B cell (primary cell): ENCODE results near the gene GLG1. TPM values are rescaled to one million over a fixed set of nuclear protein-coding genes. Genes with fewer than 3 reads are reported as not detected.
"Not testable (repeated sequence)": the region's sequence is repeated elsewhere in the genome, so short reads cannot be mapped to it uniquely, and the experiment has no call there.

Experiments
- ATAC-seq: fragments of 200-7000 bp; cut with Tn5 transposase; one replicate; pipeline ENCODE4 v1.10.0; 2021; ENCODE audit warnings: low read depth, mild to moderate bottlenecking, moderate number of reproducible peaks, moderate library complexity
- CTCF ChIA-PET: fragments of 350-600 bp; sonication (Branson Sonifier 250); formaldehyde crosslinking; loops from one replicate; lab custom pipeline; 2021; ENCODE audit warnings: antibody characterized with exemption, inconsistent platforms; lab: Charles Lee
- POLR2A ChIA-PET: fragments of 350-600 bp; sonication (Branson Sonifier 250); formaldehyde crosslinking; loops from one replicate; lab custom pipeline; 2021; ENCODE audit warnings: antibody characterized with exemption; lab: Charles Lee
- DNase-seq: peaks from one replicate; pipeline ENCODE4 v3.0.0; 2013
- H2AFZ ChIP-seq: 2 replicates; pipeline ENCODE4 v1.6.1; 2012; ENCODE audit warnings: mild to moderate bottlenecking, low read depth, low read length; ENCODE audit not compliant: insufficient read depth, poor library complexity, severe bottlenecking
- H3K27ac ChIP-seq, 2 donors: 1 replicate in 1 of 2; 2 replicates in 1 of 2; pipeline ENCODE4 v1.5.1; 2012 to 2013; ENCODE audit warnings: low read length in 2 of 2, mild to moderate bottlenecking in 2 of 2, moderate library complexity in 1 of 2
- H3K27me3 ChIP-seq, 4 experiments: fragments of 200-600 bp in 1 of 4; sonication (generic) in 1 of 4; replicated peaks in 1 of 4; 1 replicate in 2 of 4; 2 replicates in 2 of 4; pipeline versions ENCODE4 v1.6.1 to v1.7.0; 2013 to 2016; ENCODE audit warnings: low read length in 3 of 4, mild to moderate bottlenecking in 2 of 4, mixed read lengths in 1 of 4, moderate library complexity in 1 of 4; ENCODE audit not compliant: insufficient read depth in 4 of 4, control insufficient read depth in 3 of 4; ENCODE audit errors: control extremely low read depth in 1 of 4
- H3K36me3 ChIP-seq, 2 experiments: replicated peaks in 1 of 2; 1 replicate in 1 of 2; 2 replicates in 1 of 2; pipeline versions ENCODE4 v1.6.1 to v1.7.1; 2013; ENCODE audit warnings: low read length in 1 of 2; ENCODE audit not compliant: insufficient read depth in 2 of 2, control insufficient read depth in 1 of 2; ENCODE audit errors: control extremely low read depth in 1 of 2, extremely low read depth in 1 of 2
- H3K4me1 ChIP-seq, 2 donors: fragments of 200-600 bp in 1 of 2; sonication (generic) in 1 of 2; 1 replicate in 1 of 2; 2 replicates in 1 of 2; pipeline versions ENCODE4 v1.5.1 to v1.6.1; 2013 to 2017; ENCODE audit warnings: low read length in 2 of 2; ENCODE audit not compliant: control insufficient read depth in 2 of 2, insufficient read depth in 2 of 2
- H3K4me2 ChIP-seq: replicated peaks from 2 replicates; pipeline ENCODE3; 2012; ENCODE audit warnings: mild to moderate bottlenecking, low read depth, low read length; ENCODE audit not compliant: poor library complexity, severe bottlenecking
- H3K4me3 ChIP-seq, 5 experiments: fragments of 200-600 bp in 1 of 5; sonication (generic) in 1 of 5; 1 replicate in 3 of 5; 2 replicates in 2 of 5; pipeline versions ENCODE4 v1.5.1 to v1.7.0; 2011 to 2016; ENCODE audit warnings: low read length in 4 of 5, mild to moderate bottlenecking in 4 of 5, low read depth in 2 of 5, control low read depth in 1 of 5, moderate library complexity in 1 of 5; ENCODE audit not compliant: insufficient read depth in 1 of 5; ENCODE audit errors: control extremely low read depth in 1 of 5, extremely low read depth in 1 of 5
- H3K79me2 ChIP-seq: fragments of 200-600 bp; sonication (generic); one replicate; pipeline ENCODE4 v1.6.0; 2016; ENCODE audit warnings: low read length; ENCODE audit not compliant: control insufficient read depth, insufficient read depth
- H3K9ac ChIP-seq: fragments of 200-600 bp; sonication (generic); 2 replicates; pipeline ENCODE4 v1.6.1; 2017; ENCODE audit warnings: mild to moderate bottlenecking, low read length, moderate library complexity
- H3K9me3 ChIP-seq, 3 donors: one replicate each; pipeline versions ENCODE4 v1.6.1 to v1.7.1; 2013; ENCODE audit warnings: low read length in 2 of 3; ENCODE audit not compliant: control insufficient read depth in 2 of 3, insufficient read depth in 1 of 3; ENCODE audit errors: control extremely low read depth in 1 of 3
- H4K20me1 ChIP-seq: 2 replicates; pipeline ENCODE4 v1.6.0; 2012; ENCODE audit warnings: mild to moderate bottlenecking, low read length; ENCODE audit not compliant: insufficient read depth, control insufficient read depth, poor library complexity, severe bottlenecking
- H3K27ac Mint-ChIP-seq: one replicate; pipeline ENCODE4 v1.8.0; 2021; ENCODE audit warnings: mixed read lengths
- H3K27me3 Mint-ChIP-seq: one replicate; pipeline ENCODE4 v1.8.0; 2021; ENCODE audit warnings: mixed read lengths
- H3K4me1 Mint-ChIP-seq: one replicate; pipeline ENCODE4 v1.8.0; 2021; ENCODE audit warnings: mixed read lengths
- H3K4me3 Mint-ChIP-seq: one replicate; pipeline ENCODE4 v1.8.0; 2021; ENCODE audit warnings: mixed read lengths
- H3K9me3 Mint-ChIP-seq: one replicate; pipeline ENCODE4 v1.8.0; 2022; ENCODE audit warnings: mixed read lengths; ENCODE audit not compliant: insufficient read depth
- EZH2 ChIP-seq: IDR thresholded peaks from 2 replicates; pipeline ENCODE4 v1.6.1; 2012; ENCODE audit warnings: borderline replicate concordance, low read depth, mild to moderate bottlenecking, moderate library complexity, low read length; ENCODE audit not compliant: insufficient read depth, poor library complexity, severe bottlenecking
- WGBS: methylation state at CpG from one replicate; pipeline ENCODE4 v1.1.5; 2013; ENCODE audit warnings: missing lambda C conversion rate; ENCODE audit not compliant: insufficient coverage; 5-methylcytosine and 5-hydroxymethylcytosine counted together
- intact Hi-C: fragments of 100-400 bp; cut with micrococcal nuclease; formaldehyde crosslinking; loops from one replicate; pipeline ENCODE4 v1.10.0; 2022
- polyA plus RNA-seq: library from polyadenylated mRNA; depleted of rRNA; stranded (reverse); fragments of >200 nt; gene quantifications from 2 replicates; pipeline ENCODE4 v1.2.3, GENCODE V29; 2012
- total RNA-seq, 2 donors: library from RNA; stranded (reverse); fragments of 120-200 nt in 1 of 2; gene quantifications; 1 replicate in 1 of 2; 2 replicates in 1 of 2; pipeline versions ENCODE4 v1.2.3 to v1.2.4, GENCODE V29; 2013 to 2022
- TF ChIP-seq, protein P1 (sequence below): fragments of 200-600 bp; IDR thresholded peaks from one replicate; pipeline ENCODE4 v1.8.0; 2022; ENCODE audit warnings: antibody characterized with exemption, mild to moderate bottlenecking

The GLG1 gene
- total and polyA plus RNA-seq, 2 donors (not counting 1 experiment from before 2014, with no cell fraction given) = 28.3 to 114 TPM

DNA sequence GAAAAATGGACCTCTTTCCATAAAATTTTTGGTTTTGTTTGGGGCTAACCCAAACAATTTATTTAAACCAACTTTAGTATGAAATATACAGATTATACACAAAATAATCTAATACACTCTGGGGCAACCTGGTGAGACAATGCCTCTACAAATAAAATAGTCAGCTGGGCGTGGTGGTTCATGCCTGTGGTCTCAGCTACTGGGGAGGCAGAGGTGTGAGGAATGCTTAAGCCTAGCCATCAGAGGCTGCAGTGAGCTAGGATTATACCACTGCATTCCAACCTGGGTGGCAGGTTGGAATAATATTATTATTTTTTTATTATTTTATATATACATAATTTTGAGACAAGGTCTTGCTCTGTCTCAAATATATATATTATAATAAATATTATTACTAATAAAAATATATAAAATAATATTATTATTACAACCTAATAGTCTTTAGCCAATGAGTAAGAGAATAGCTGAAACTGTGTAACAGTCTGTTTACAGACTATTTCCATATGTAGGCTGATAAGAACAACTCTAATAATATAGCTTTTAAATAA lies 50.5 kb downstream of the GLG1 start:
- peaks cover 45% of the 10 kb centered on the region for H3K79me2 ChIP-seq

DNA sequence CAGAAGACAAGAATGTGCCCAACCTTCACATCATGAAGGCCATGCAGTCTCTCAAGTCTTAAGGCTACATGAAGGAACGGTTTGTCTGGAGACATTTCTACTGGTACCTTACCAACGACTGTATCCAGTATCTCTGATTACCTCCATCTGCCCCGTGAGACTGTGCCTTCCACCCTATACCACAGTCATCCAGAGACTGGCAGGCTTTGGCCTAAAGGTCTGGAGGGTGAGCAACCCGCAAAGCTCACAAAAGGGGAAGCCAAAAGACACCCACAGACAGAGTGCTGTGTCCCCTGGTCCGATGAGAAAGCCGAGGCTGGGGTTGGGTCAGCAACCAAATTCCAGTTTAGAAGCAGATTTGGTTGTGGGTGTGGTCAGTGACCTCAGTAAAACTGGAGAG lies 54.6 kb downstream of the GLG1 start:
- H3K9me3 ChIP-seq, POLR2A ChIA-PET, DNase-seq, H3K4me3 ChIP-seq, ATAC-seq, H3K27ac ChIP-seq, H2AFZ ChIP-seq, H3K27me3 Mint-ChIP-seq, CTCF ChIA-PET, H3K27me3 ChIP-seq, H3K4me1 ChIP-seq, H3K9ac ChIP-seq, H3K4me2 ChIP-seq, H3K36me3 ChIP-seq, H3K27ac Mint-ChIP-seq, intact Hi-C loops, H3K9me3 Mint-ChIP-seq, H3K4me3 Mint-ChIP-seq: not testable (repeated sequence)
- H3K79me2 ChIP-seq = peaks cover 14% of the 10 kb centered on the region
- H4K20me1 ChIP-seq = peaks cover 14% of the 10 kb centered on the region
- WGBS = 100% methylated on average over 2 of the region's 6 CpGs
- peaks cover 12% of the 10 kb centered on the region for H3K4me1 Mint-ChIP-seq

More for the DNA sequence above, 50.5 kb downstream of the GLG1 start:
- H3K27me3 Mint-ChIP-seq = no peaks in the 10 kb centered on the region
- ChIA-PET POLR2A (no interaction called here), CTCF (interaction anchor here (0.6 kb wide), 1 partner anchor 54 kb away, joined by 3 read pairs; no protein-coding TSS in a partner anchor)
- H3K27ac ChIP-seq = no peak overlapping the region
- intact Hi-C loops = no loop called here
- no peak overlapping the region for H2AFZ ChIP-seq
- H3K27ac Mint-ChIP-seq = no peak overlapping the region
- H4K20me1 ChIP-seq = peaks cover 36% of the 10 kb centered on the region
- no peaks in the 10 kb centered on the region for H3K9me3 ChIP-seq
- no peak overlapping the region for H3K4me3 Mint-ChIP-seq
- WGBS = no CpG with 5 or more reads among the region's 1 CpG
- H3K4me3 ChIP-seq = no peak overlapping the region
- no peaks in the 10 kb centered on the region for H3K27me3 ChIP-seq
- ATAC-seq (no peak), DNase-seq (no peak)
- H3K4me2 ChIP-seq = no peak overlapping the region
- no peak overlapping the region for H3K9ac ChIP-seq
- H3K4me1 ChIP-seq = no peaks in the 10 kb centered on the region
- H3K9me3 Mint-ChIP-seq = no peaks in the 10 kb centered on the region
- peaks cover 0 to 2% of the 10 kb centered on the region in 2 experiments for H3K36me3 ChIP-seq
- TF ChIP-seq, protein P1, sequence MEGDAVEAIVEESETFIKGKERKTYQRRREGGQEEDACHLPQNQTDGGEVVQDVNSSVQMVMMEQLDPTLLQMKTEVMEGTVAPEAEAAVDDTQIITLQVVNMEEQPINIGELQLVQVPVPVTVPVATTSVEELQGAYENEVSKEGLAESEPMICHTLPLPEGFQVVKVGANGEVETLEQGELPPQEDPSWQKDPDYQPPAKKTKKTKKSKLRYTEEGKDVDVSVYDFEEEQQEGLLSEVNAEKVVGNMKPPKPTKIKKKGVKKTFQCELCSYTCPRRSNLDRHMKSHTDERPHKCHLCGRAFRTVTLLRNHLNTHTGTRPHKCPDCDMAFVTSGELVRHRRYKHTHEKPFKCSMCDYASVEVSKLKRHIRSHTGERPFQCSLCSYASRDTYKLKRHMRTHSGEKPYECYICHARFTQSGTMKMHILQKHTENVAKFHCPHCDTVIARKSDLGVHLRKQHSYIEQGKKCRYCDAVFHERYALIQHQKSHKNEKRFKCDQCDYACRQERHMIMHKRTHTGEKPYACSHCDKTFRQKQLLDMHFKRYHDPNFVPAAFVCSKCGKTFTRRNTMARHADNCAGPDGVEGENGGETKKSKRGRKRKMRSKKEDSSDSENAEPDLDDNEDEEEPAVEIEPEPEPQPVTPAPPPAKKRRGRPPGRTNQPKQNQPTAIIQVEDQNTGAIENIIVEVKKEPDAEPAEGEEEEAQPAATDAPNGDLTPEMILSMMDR = no peak
- no peak for TF ChIP-seq EZH2
- peaks cover 11% of the 10 kb centered on the region for H3K4me1 Mint-ChIP-seq

DNA sequence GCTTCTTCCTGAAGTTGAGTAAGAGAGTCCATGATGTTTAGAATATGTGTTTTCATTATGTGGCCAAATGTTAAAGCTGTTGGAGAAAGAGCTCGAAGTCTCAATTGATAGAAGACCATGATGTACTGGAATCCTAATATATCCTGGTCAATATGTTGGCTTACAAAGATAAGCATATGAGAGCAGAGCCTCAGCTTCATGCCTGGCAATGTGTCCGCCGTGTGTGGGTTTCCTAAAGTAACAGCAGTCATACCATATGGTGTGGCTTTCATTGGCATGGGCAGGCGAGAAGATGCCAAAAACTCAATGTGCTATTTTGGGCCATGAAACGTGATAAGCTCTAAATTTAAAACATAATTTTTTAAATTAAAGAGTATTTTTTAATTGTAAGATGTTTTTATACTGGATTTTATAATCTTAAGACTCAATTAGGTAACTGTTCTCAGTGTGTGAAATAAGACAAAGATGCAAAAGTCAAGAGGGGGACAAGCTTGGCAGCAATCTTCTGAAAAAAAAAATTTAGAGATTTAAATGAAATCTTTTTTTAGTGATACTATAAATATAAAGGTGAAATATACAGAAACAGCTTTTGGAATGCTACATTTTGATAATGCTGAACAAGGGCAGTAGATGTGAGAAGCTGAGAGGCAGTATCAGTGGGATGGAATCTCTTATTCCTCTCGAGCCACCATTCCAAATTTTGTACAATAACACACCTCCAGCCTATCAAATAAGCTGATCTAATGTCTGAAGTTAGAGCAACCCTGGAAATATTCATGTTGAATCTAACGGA lies 56.5 kb downstream of the GLG1 start:
- no CpG with 5 or more reads among the region's 7 CpGs for WGBS
- H2AFZ ChIP-seq, H3K27ac Mint-ChIP-seq, H3K27ac ChIP-seq, H3K36me3 ChIP-seq, DNase-seq, H4K20me1 ChIP-seq, H3K27me3 ChIP-seq, H3K4me3 Mint-ChIP-seq, H3K9me3 ChIP-seq, POLR2A ChIA-PET, H3K4me3 ChIP-seq, H3K27me3 Mint-ChIP-seq, CTCF ChIA-PET, H3K79me2 ChIP-seq, H3K4me2 ChIP-seq, ATAC-seq, H3K4me1 ChIP-seq, intact Hi-C loops, H3K9ac ChIP-seq, H3K9me3 Mint-ChIP-seq: not testable (repeated sequence)
- H3K4me1 Mint-ChIP-seq = peaks cover 12% of the 10 kb centered on the region
